PC-3 (cell line): Measurements from ENCODE around the gene TOPORS. TPM values are rescaled to one million over a fixed set of nuclear protein-coding genes. Genes with fewer than 3 reads are reported as not detected.
A peak's percentile ranks its signal among the peaks of the same experiment; 100 is the strongest.
"Not testable (repeated sequence)": the region's sequence is repeated elsewhere in the genome, so short reads cannot be mapped to it uniquely, and the experiment has no call there.

Source experiments
- ATAC-seq: fragments of 200-7000 bp; cut with Tn5 transposase; 2 replicates; pipeline ENCODE4 v1.9.1; 2020; ENCODE audit warnings: mild to moderate bottlenecking, moderate library complexity
- Bru-seq: library from RNA; stranded (reverse); fragments of 400-500 nt; gene quantifications from one replicate; lab custom pipeline; 2021; lab: Mats Ljungman, UMichigan
- BruChase-seq, 2 experiments: library from RNA; stranded (reverse); fragments of 400-500 nt; gene quantifications; one replicate each; lab custom pipeline; 2021; lab: Mats Ljungman, UMichigan
- BruUV-seq: library from RNA; stranded (reverse); fragments of 400-500 nt; replicated peaks from 2 replicates; lab custom pipeline; 2021; lab: Mats Ljungman, UMichigan
- CTCF ChIA-PET: fragments of 300-600 bp; sonication (Branson Sonifier 250); formaldehyde crosslinking; loops from one replicate; lab custom pipeline; 2022; ENCODE audit warnings: antibody characterized with exemption; lab: Charles Lee
- POLR2A ChIA-PET: fragments of 300-600 bp; sonication (Branson Sonifier 250); formaldehyde crosslinking; loops from one replicate; lab custom pipeline; 2022; ENCODE audit warnings: antibody characterized with exemption; ENCODE audit not compliant: unreplicated experiment; lab: Charles Lee
- DNase-seq: peaks from one replicate; pipeline ENCODE4 v3.0.0-alpha.2; 2015
- H2AFZ ChIP-seq: fragments of 300-600 bp; sonication (generic); 2 replicates; pipeline ENCODE4 v1.6.0; 2016; ENCODE audit warnings: antibody characterized with exemption, low read length
- H3F3A ChIP-seq: fragments of 300-600 bp; sonication (generic); one replicate; pipeline ENCODE4 v1.6.0; 2017; ENCODE audit warnings: antibody characterized with exemption, low read length, control low read depth, mild to moderate bottlenecking; ENCODE audit not compliant: unreplicated experiment
- H3K27ac ChIP-seq: fragments of 300-600 bp; sonication (generic); 2 replicates; pipeline ENCODE4 v1.5.1; 2016; ENCODE audit warnings: mild to moderate bottlenecking, low read length
- H3K27me3 ChIP-seq: fragments of 300-600 bp; sonication (generic); 2 replicates; pipeline ENCODE4 v1.6.1; 2016; ENCODE audit warnings: low read length, mixed read lengths
- H3K36me3 ChIP-seq: fragments of 300-600 bp; sonication (generic); 2 replicates; pipeline ENCODE4 v1.6.1; 2016; ENCODE audit warnings: low read depth, mixed run types, low read length, mixed read lengths
- H3K4me1 ChIP-seq: fragments of 300-600 bp; sonication (generic); 2 replicates; pipeline ENCODE4 v1.5.1; 2016; ENCODE audit warnings: low read length; ENCODE audit not compliant: insufficient read depth
- H3K4me2 ChIP-seq: fragments of 300-600 bp; sonication (generic); 2 replicates; pipeline ENCODE4 v1.6.0; 2016; ENCODE audit warnings: low read length
- H3K4me3 ChIP-seq: fragments of 300-600 bp; sonication (generic); 2 replicates; pipeline ENCODE4 v1.5.1; 2016; ENCODE audit warnings: mild to moderate bottlenecking, low read length, mixed read lengths
- H3K79me2 ChIP-seq: fragments of 300-600 bp; sonication (generic); 2 replicates; pipeline ENCODE4 v1.6.1; 2017; ENCODE audit warnings: low read length, mixed read lengths
- H3K9ac ChIP-seq: fragments of 300-600 bp; sonication (generic); 2 replicates; pipeline ENCODE4 v1.6.0; 2016; ENCODE audit warnings: mild to moderate bottlenecking, low read length
- H3K9me2 ChIP-seq: fragments of 300-600 bp; sonication (generic); replicated peaks from 2 replicates; pipeline ENCODE4 v1.6.1; 2016; ENCODE audit warnings: mixed run types, low read length, mixed read lengths
- H3K9me3 ChIP-seq: fragments of 300-600 bp; sonication (generic); 2 replicates; pipeline ENCODE4 v1.6.1; 2016; ENCODE audit warnings: low read length, mixed read lengths
- H4K20me1 ChIP-seq: fragments of 300-600 bp; sonication (generic); 2 replicates; pipeline ENCODE4 v1.6.1; 2016; ENCODE audit warnings: low read length, mixed read lengths
- EZH2 ChIP-seq: fragments of 300-600 bp; sonication (generic); IDR thresholded peaks from one replicate; pipeline ENCODE4 v1.6.1; 2017; ENCODE audit warnings: antibody characterized with exemption, mild to moderate bottlenecking, low read length; ENCODE audit not compliant: unreplicated experiment
- EZH2phosphoT487 ChIP-seq: fragments of 300-600 bp; sonication (generic); IDR thresholded peaks from 2 replicates; pipeline ENCODE4 v1.6.1; 2018; ENCODE audit warnings: mild to moderate bottlenecking, antibody characterized with exemption, low read length, borderline replicate concordance
- intact Hi-C: fragments of 100-400 bp; cut with micrococcal nuclease; formaldehyde crosslinking; loops from 2 replicates; pipeline ENCODE4 v1.9.0; 2023
- long read RNA-seq: library from polyadenylated mRNA; unstranded; transcript quantifications from one replicate; pipeline ENCODE4 v2.0.0, GENCODE V29; 2021; ENCODE audit not compliant: unreplicated experiment
- total RNA-seq: library from RNA; depleted of rRNA; stranded (reverse); fragments of >200 nt; gene quantifications from 2 replicates; pipeline ENCODE4 v1.2.3, GENCODE V29; 2014; rRNA removed
- TF ChIP-seq, protein P1 (sequence below): fragments of 300-600 bp; sonication (generic); conservative IDR thresholded peaks from 2 replicates; pipeline ENCODE4 v1.5.1; 2017; ENCODE audit warnings: antibody characterized with exemption, low read depth, mild to moderate bottlenecking, low read length

Gene TOPORS
- total RNA-seq (11.2 and 11.4 TPM in 2 replicates), Bru-seq, nascent RNA (percentile 82 among the genes with signal in this experiment), BruChase-seq, experiment 1, labeled RNA remaining after a 6-hour chase (percentile 76 among the genes with signal in this experiment), BruChase-seq, experiment 2, labeled RNA remaining after a 2-hour chase (percentile 93 among the genes with signal in this experiment)
- long read RNA-seq, full-length matches to known transcripts, result 25 of 45 reads
- long read RNA-seq, partial matches to known transcripts, result 8 of 45 reads
- long read RNA-seq, other reads (novel, unspliced or antisense), result 12 of 45 reads

DNA sequence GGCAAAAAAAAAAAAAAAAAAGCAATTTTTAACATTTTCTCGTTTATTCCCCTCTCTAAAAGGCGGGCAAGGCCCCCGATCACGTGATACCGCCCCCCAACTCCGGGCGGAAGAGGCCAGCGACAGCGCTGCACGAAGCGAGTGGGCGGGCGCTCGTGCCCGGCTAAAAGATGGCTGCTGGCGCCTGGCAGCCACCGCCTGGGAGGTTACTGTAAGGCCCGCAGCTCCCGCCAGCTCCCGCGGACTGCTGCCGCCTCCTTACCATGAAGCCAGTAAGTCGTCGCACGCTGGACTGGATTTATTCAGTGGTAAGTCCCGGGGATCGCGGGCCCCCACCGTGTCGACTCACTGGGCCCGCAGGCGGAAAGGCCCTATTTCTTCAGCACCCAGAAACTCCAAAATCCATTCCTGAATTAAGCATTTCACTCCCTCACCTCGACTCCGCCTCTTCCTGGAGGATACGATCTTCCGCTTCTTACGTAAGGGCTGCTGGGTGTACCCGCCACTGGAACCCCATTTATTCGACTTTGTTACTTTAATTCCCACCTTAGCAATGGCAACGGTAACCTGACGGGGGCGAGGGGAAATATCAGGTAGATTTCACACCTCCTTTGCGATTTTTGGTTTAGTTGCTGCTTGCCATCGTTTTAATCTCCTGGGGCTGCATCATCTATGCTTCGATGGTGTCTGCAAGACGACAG is at the start of gene TOPORS, which contains the start of gene SMIM27:
TOPORS (minus strand) TSS at position 415 of the 701 bp plus-strand sequence; CDS start at position 265, 150 bp downstream.
SMIM27 (plus strand) TSS at position 156 of the 701 bp plus-strand sequence; CDS start at position 264, 108 bp downstream.
- no peaks in the 10 kb centered on the region for H3K9me3 ChIP-seq
- DNase-seq, result peak; percentile 81
- peaks cover 7% of the 10 kb centered on the region; the same call in 1 of the 2 replicates for H4K20me1 ChIP-seq
- peak; percentile 78 for ATAC-seq
- H3K9me2 ChIP-seq, result no peaks in the 10 kb centered on the region
- no peaks in the 10 kb centered on the region for H3K27me3 ChIP-seq
- TF ChIP-seq, protein P1, sequence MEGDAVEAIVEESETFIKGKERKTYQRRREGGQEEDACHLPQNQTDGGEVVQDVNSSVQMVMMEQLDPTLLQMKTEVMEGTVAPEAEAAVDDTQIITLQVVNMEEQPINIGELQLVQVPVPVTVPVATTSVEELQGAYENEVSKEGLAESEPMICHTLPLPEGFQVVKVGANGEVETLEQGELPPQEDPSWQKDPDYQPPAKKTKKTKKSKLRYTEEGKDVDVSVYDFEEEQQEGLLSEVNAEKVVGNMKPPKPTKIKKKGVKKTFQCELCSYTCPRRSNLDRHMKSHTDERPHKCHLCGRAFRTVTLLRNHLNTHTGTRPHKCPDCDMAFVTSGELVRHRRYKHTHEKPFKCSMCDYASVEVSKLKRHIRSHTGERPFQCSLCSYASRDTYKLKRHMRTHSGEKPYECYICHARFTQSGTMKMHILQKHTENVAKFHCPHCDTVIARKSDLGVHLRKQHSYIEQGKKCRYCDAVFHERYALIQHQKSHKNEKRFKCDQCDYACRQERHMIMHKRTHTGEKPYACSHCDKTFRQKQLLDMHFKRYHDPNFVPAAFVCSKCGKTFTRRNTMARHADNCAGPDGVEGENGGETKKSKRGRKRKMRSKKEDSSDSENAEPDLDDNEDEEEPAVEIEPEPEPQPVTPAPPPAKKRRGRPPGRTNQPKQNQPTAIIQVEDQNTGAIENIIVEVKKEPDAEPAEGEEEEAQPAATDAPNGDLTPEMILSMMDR, result no peak
- TF ChIP-seq EZH2phosphoT487, result no peak
- no peak for TF ChIP-seq EZH2
- peak within 1 kb of the TSS; percentile 89 for H3K4me3 ChIP-seq
- POLR2A ChIA-PET, result no interaction called here
- 0 out of 2 replicates have a peak, but pooled peaks cover 9% of the 10 kb centered on the region for H3K4me1 ChIP-seq
- H3K27ac ChIP-seq, result peak within 1 kb of the TSS; percentile 76
- H3K9ac ChIP-seq, result peak within 1 kb of the TSS; percentile 93
- H3K36me3 ChIP-seq, result no peaks in the 10 kb centered on the region
- intact Hi-C loops, result loop anchor here (1.0 kb wide), 1 partner anchor 168 kb away; the partner anchor contains the start of gene ACO1
- peak within 1 kb of the TSS; percentile 77 for H2AFZ ChIP-seq
- H3K4me2 ChIP-seq, result peak within 1 kb of the TSS; percentile 96
- CTCF ChIA-PET, result no interaction called here
- peaks cover 47% of the 10 kb centered on the region for H3K79me2 ChIP-seq
- no peaks in the 10 kb centered on the region for H3F3A ChIP-seq
- TSS peak; percentile 70 for BruUV-seq

DNA sequence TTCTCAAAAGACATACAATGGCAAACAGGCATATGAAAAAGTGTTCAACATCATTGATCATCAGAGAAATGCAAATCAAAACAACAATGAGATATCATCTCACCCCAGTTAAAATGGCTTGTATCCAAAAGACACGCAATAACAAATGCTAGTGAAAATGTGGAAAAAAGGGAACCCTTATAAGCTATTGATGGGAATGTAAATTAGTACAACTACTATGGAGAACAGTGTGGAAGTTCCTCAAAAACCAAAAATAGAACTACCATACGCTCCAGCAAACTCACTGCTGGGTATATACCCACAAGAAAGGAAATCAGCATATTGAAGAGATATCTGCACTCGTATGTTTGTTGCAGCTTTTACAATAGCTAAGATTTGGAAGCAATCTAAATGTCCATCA is 46.6 kb upstream of the TOPORS start:
- H3K4me2 ChIP-seq, H3K4me3 ChIP-seq, CTCF ChIA-PET, H3K9me2 ChIP-seq, BruUV-seq, intact Hi-C loops, H4K20me1 ChIP-seq, ATAC-seq, H3K9ac ChIP-seq, H2AFZ ChIP-seq, H3F3A ChIP-seq, H3K9me3 ChIP-seq, H3K27ac ChIP-seq, POLR2A ChIA-PET, DNase-seq, H3K79me2 ChIP-seq, H3K27me3 ChIP-seq, H3K36me3 ChIP-seq: not testable (repeated sequence)
- peaks cover 11% of the 10 kb centered on the region for H3K4me1 ChIP-seq

DNA sequence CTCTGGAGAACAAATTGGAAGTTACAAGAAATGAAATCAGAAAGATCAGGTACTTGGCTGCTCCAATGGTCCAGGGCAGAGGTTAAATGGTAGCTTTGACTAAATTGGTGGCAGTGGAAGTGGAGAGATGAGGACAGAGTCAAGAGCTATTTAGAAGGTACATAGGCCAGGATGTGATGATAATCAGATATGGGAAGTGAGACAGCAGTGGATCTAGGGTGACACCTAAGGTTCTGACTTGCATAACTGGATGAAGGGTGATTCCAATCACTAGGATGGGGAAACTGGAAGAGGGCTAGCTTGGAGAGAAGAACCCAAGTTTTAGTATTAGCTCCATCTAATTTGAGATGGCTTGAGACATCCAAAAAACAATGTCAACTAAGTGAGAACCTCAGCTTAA is 44.5 kb upstream of the TOPORS start:
- Histone ChIP-seq H3K4me2 (no peak overlapping the region), H3K36me3 (no peaks in the 10 kb centered on the region), H3F3A (no peaks in the 10 kb centered on the region), H3K4me1 (peaks cover 7% of the 10 kb centered on the region; the same call in 1 of the 2 replicates), H2AFZ (no peak overlapping the region), H3K79me2 (no peaks in the 10 kb centered on the region), H4K20me1 (no peaks in the 10 kb centered on the region), H3K4me3 (no peak overlapping the region), H3K27ac (no peak overlapping the region), H3K9me3 (no peaks in the 10 kb centered on the region), H3K27me3 (no peaks in the 10 kb centered on the region), H3K9me2 (no peaks in the 10 kb centered on the region), H3K9ac (no peak overlapping the region)
- ATAC-seq (0 out of 2 replicates have a peak, but pooled peaks have one; percentile 31), DNase-seq (no peak)
- intact Hi-C loops, result no loop called here
- ChIA-PET POLR2A (no interaction called here), CTCF (no interaction called here)
- TF ChIP-seq, protein P1, result no peak
- no peak for TF ChIP-seq EZH2phosphoT487
- no peak for TF ChIP-seq EZH2
- BruUV-seq, result no TSS peak
